ENCODE measurements around the gene CBLB. TPM values are rescaled to one million over a fixed set of nuclear protein-coding genes. Genes with fewer than 3 reads are reported as not detected.
"Not testable (repeated sequence)": the region's sequence is repeated elsewhere in the genome, so short reads cannot be mapped to it uniquely, and the experiment has no call there.

The CBLB gene
- total and polyA plus RNA-seq, 4 experiments from 2014 or later = 17.0 to 106 (median 66.6) TPM

DNA sequence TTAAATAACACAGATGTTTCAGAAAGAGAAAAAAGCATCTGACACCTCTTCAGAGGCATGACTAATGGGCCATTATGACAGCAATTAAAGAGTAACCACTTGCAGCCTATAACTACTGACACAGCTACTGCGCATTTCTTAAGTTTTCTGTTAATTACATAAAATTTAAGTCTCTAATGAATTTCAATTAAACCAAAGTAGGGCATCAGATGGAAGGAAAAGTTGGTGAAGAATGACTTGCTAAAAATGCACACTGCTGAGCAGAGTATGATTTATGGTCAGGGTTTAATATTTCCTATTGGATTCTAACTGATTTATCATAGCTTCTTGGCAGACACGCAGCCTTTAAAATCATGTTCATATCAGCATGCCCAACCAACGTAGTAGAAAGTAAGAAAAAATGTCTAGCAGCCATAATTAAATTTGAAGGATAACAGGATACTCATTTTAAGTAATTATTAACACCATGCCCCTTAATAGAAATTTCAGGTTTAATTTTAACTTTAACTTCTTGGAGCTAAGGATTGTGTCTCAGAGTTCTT is 140.0 kb downstream of the CBLB start:
- Histone ChIP-seq H3K9me3 (ENCODE audit: control insufficient read depth in 1 of 2, low read length in 2 of 2) (no peaks in the 10 kb centered on the region), H3K4me1 (ENCODE audit: insufficient read depth, low read length) (peaks cover 5% of the 10 kb centered on the region), H3K27me3 (ENCODE audit: insufficient read depth, low read length) (no peaks in the 10 kb centered on the region), H3K36me3 (ENCODE audit: insufficient read depth, low read length) (no peaks in the 10 kb centered on the region), H3K4me3 (ENCODE audit: low read length in 2 of 2) (no peak overlapping the region), H3K27ac (ENCODE audit: low read depth, low read length) (no peak overlapping the region)
- Mint-ChIP-seq H3K9me3 (peaks cover 0 to 16% (median 13%) of the 10 kb centered on the region in 8 donors), H3K4me1 (peaks cover 11 to 19% (median 16%) of the 10 kb centered on the region in 4 donors), H3K27ac (peak overlapping the region in 1 of 7 donors; percentile 65), H3K36me3 (peaks cover 40 to 60% of the 10 kb centered on the region in 2 donors), H3K4me3 (no peak overlapping the region), H3K27me3 (no peaks in the 10 kb centered on the region)
- CTCF ChIA-PET (ENCODE audit: partially characterized antibody) = no interaction called here
- POLR2A ChIA-PET (ENCODE audit: partially characterized antibody) = no interaction called here
- no peak for DNase-seq
- intact Hi-C loops (cut with micrococcal nuclease) = no loop called here

DNA sequence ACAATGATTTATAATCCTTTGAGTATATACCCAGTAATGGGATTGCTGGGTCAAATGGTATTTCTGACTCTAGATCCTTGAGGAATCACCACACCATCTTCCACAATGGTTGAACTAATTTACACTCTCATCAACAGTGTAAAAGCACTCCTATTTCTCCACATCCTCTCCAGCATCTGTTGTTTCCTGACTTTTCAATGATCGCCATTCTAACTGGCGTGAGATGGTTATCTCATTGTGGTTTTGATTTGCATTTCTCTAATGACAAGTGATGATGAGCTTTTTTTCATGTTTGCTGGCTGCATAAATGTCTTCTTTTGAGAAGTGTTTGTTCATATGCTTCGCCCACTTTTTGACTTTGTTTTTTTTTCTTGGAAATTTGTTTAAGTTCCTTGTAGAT is 141.8 kb downstream of the CBLB start:
- peak in 1 of 5 donors; percentile 10 for DNase-seq
- H3K36me3 ChIP-seq (ENCODE audit: insufficient read depth, low read length); H3K27me3 Mint-ChIP-seq; H3K27ac ChIP-seq (ENCODE audit: low read depth, low read length); H3K27me3 ChIP-seq (ENCODE audit: insufficient read depth, low read length); H3K4me3 Mint-ChIP-seq; POLR2A ChIA-PET (ENCODE audit: partially characterized antibody); CTCF ChIA-PET (ENCODE audit: partially characterized antibody); H3K4me3 ChIP-seq (ENCODE audit: low read length in 2 of 2); H3K9me3 ChIP-seq (ENCODE audit: control insufficient read depth in 1 of 2, low read length in 2 of 2); intact Hi-C loops (cut with micrococcal nuclease): not testable (repeated sequence)
- H3K4me1 ChIP-seq (ENCODE audit: insufficient read depth, low read length) = peaks cover 19% of the 10 kb centered on the region
- peaks cover 17 to 35% (median 25%) of the 10 kb centered on the region in 4 donors for H3K4me1 Mint-ChIP-seq
- peaks cover 38 to 51% of the 10 kb centered on the region in 2 donors for H3K36me3 Mint-ChIP-seq
- H3K27ac Mint-ChIP-seq = peak overlapping the region in 3 of 7 donors; percentile 17 to 51 (median 48)
- H3K9me3 Mint-ChIP-seq = peaks cover 0 to 16% (median 13%) of the 10 kb centered on the region in 8 donors

DNA sequence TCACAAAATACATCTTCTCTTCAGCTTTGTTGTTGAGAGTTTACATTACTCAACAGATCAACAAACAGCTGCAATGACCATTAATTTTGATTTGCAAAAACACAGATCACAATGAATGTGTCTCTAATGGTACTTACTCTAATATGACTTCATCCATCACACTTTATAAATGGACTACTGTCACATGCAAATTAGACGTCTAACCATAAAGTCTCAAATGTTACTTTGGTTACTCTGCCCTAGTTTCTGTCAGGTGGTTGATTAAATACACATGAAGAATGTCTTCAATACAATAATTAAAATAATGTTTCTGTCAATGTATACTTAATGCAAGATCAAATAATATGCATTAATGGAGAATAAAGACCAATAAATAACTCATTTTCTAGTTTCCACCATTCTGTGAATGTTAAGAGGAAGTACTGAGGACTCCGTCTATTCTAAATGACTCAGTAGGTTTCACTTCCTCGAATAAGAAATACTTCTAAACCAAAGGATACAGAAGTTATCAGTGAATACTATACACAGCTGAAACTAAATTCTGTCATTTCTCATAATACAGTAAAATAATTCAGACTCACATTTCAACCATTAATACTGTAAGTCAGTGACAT is 145.8 kb downstream of the CBLB start:
- no peak overlapping the region for H3K27ac ChIP-seq (ENCODE audit: low read depth, low read length)
- H3K27me3 ChIP-seq (ENCODE audit: insufficient read depth, low read length) = no peaks in the 10 kb centered on the region
- H3K4me1 ChIP-seq (ENCODE audit: insufficient read depth, low read length) = peaks cover 19% of the 10 kb centered on the region
- no peak for DNase-seq
- Mint-ChIP-seq H3K27ac (peak overlapping the region in 2 of 7 donors; percentile 31), H3K4me1 (peaks cover 17 to 30% (median 25%) of the 10 kb centered on the region in 4 donors), H3K36me3 (peaks cover 44 to 54% of the 10 kb centered on the region in 2 donors), H3K27me3 (no peaks in the 10 kb centered on the region), H3K9me3 (peaks cover 0 to 13% (median 11%) of the 10 kb centered on the region in 8 donors), H3K4me3 (peak overlapping the region in 4 of 8 donors; percentile 31 to 62 (median 52))
- intact Hi-C loops (cut with micrococcal nuclease) = loop anchor here (2.0 kb wide), 1 partner anchor 14 kb away; no protein-coding TSS in a partner anchor
- no peak overlapping the region for H3K4me3 ChIP-seq (ENCODE audit: low read length in 2 of 2)
- peaks cover 12% of the 10 kb centered on the region for H3K36me3 ChIP-seq (ENCODE audit: insufficient read depth, low read length)
- no peaks in the 10 kb centered on the region for H3K9me3 ChIP-seq (ENCODE audit: control insufficient read depth in 1 of 2, low read length in 2 of 2)
- ChIA-PET POLR2A (ENCODE audit: partially characterized antibody) (interaction anchor here (1.5 kb wide), 1 partner anchor 28 kb away, joined by 4 read pairs; no protein-coding TSS in a partner anchor), CTCF (ENCODE audit: partially characterized antibody) (no interaction called here)

DNA sequence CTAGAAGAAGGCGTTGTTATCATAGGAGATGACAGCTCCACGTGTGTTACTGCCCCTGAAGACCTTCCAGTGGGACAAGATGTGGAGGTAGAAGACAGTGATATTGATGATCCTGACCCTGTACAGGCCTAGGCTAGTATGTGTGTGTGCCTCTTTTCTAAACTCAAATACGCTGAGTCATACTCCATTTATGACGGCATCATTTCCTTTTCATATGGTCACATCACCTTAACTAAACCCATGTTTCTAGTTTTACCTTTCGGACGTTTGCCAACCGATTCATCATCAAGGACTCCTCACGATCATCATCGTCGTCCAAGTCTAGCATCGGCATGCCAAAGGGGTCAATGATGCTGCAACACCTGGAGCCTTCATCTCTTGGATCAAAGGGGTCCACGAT is 149.0 kb downstream of the CBLB start:
- Mint-ChIP-seq H3K9me3 (peaks cover 0 to 2% (median 0%) of the 10 kb centered on the region in 8 donors), H3K36me3 (peaks cover 44 to 57% of the 10 kb centered on the region in 2 donors), H3K4me1 (peaks cover 18 to 37% (median 20%) of the 10 kb centered on the region in 4 donors), H3K27me3 (no peaks in the 10 kb centered on the region), H3K4me3 (no peak overlapping the region), H3K27ac (no peak overlapping the region)
- ChIA-PET POLR2A (ENCODE audit: partially characterized antibody) (no interaction called here), CTCF (ENCODE audit: partially characterized antibody) (no interaction called here)
- intact Hi-C loops (cut with micrococcal nuclease) = no loop called here
- Histone ChIP-seq H3K36me3 (ENCODE audit: insufficient read depth, low read length) (peaks cover 12% of the 10 kb centered on the region), H3K27me3 (ENCODE audit: insufficient read depth, low read length) (no peaks in the 10 kb centered on the region), H3K9me3 (ENCODE audit: control insufficient read depth in 1 of 2, low read length in 2 of 2) (no peaks in the 10 kb centered on the region), H3K4me1 (ENCODE audit: insufficient read depth, low read length) (peaks cover 19% of the 10 kb centered on the region), H3K4me3 (ENCODE audit: low read length in 2 of 2) (no peak overlapping the region), H3K27ac (ENCODE audit: low read depth, low read length) (no peak overlapping the region)
- no peak for DNase-seq

DNA sequence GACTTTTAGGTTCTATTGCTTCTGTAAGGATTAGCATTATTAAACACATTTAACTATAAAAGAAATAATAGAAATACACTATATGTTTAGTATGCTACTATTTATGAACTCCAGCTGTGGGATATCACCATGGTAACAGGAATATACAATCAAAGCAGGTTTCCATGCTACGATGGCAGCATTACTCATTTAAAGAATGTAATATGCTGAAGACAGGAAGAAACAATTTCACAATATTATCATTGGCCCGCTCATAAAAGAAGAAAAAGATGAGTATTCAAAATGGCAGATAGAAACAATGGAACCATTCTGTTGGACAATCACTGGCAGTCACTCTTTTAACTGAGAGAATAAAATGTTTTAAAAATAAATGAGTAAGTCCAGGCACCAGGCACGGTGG is 153.4 kb downstream of the CBLB start:
- H3K4me1 Mint-ChIP-seq = peaks cover 0 to 14% (median 9%) of the 10 kb centered on the region in 4 donors
- CTCF ChIA-PET (ENCODE audit: partially characterized antibody) = no interaction called here
- POLR2A ChIA-PET (ENCODE audit: partially characterized antibody) = no interaction called here
- Histone ChIP-seq H3K27ac (ENCODE audit: low read depth, low read length) (no peak overlapping the region), H3K27me3 (ENCODE audit: insufficient read depth, low read length) (no peaks in the 10 kb centered on the region), H3K4me1 (ENCODE audit: insufficient read depth, low read length) (no peaks in the 10 kb centered on the region), H3K9me3 (ENCODE audit: control insufficient read depth in 1 of 2, low read length in 2 of 2) (no peaks in the 10 kb centered on the region), H3K36me3 (ENCODE audit: insufficient read depth, low read length) (peaks cover 12% of the 10 kb centered on the region), H3K4me3 (ENCODE audit: low read length in 2 of 2) (no peak overlapping the region)
- intact Hi-C loops (cut with micrococcal nuclease) = no loop called here
- H3K27me3 Mint-ChIP-seq = no peaks in the 10 kb centered on the region
- peaks cover 59 to 60% of the 10 kb centered on the region in 2 donors for H3K36me3 Mint-ChIP-seq
- DNase-seq = no peak
- peaks cover 0 to 2% (median 0%) of the 10 kb centered on the region in 8 donors for H3K9me3 Mint-ChIP-seq
- no peak overlapping the region for H3K4me3 Mint-ChIP-seq
- H3K27ac Mint-ChIP-seq = peak overlapping the region in 1 of 7 donors; percentile 57

DNA sequence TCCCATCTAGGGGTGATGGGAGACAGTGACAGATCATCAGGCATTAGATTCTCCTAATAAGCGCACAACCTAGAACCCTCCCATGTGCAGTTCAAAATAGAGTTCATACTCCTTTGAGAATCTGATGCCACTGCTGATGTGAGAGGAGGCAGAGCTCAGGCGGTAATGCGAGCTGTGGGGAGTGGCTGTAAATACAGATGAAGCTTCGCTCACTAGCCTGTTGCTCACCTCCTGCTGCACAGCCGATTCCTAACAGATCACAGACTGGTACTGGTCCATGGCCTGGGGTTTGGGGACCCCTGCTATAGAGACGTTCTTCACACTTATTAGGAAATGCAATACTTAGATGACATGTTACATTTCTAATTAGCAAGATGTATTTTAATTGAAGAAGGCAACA is 154.4 kb downstream of the CBLB start:
- Mint-ChIP-seq H3K27ac (peak overlapping the region in 1 of 7 donors; percentile 32), H3K4me1 (peaks cover 0 to 14% (median 12%) of the 10 kb centered on the region in 4 donors), H3K9me3 (peaks cover 0 to 6% (median 0%) of the 10 kb centered on the region in 8 donors), H3K27me3 (no peaks in the 10 kb centered on the region), H3K4me3 (no peak overlapping the region), H3K36me3 (peaks cover 58 to 59% of the 10 kb centered on the region in 2 donors)
- no peaks in the 10 kb centered on the region for H3K27me3 ChIP-seq (ENCODE audit: insufficient read depth, low read length)
- no peaks in the 10 kb centered on the region for H3K4me1 ChIP-seq (ENCODE audit: insufficient read depth, low read length)
- H3K9me3 ChIP-seq (ENCODE audit: control insufficient read depth in 1 of 2, low read length in 2 of 2) = no peaks in the 10 kb centered on the region
- H3K4me3 ChIP-seq (ENCODE audit: low read length in 2 of 2) = no peak overlapping the region
- DNase-seq = no peak
- peaks cover 12% of the 10 kb centered on the region for H3K36me3 ChIP-seq (ENCODE audit: insufficient read depth, low read length)
- ChIA-PET CTCF (ENCODE audit: partially characterized antibody) (no interaction called here), POLR2A (ENCODE audit: partially characterized antibody) (no interaction called here)
- intact Hi-C loops (cut with micrococcal nuclease) = no loop called here
- H3K27ac ChIP-seq (ENCODE audit: low read depth, low read length) = no peak overlapping the region

DNA sequence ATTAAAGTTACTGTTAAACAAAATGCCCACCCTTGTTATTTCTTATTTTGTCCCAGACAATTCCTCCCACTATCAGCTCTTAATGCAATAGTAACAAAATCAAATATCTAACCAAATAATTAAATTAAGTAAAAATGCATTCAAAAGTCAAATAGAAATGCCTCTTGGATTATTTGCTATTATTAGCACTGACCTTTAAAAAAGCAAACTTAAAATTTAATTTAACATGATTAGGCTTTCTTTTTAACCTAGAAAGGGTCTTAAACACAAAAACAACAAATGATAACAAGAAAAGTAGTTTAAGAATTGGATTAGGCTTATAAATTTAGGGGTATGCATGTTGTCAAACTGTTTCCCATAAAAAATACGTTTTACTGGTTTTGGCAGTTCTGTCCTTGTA is 159.8 kb downstream of the CBLB start:
- no peak overlapping the region for H3K4me3 ChIP-seq (ENCODE audit: low read length in 2 of 2)
- H3K27ac Mint-ChIP-seq = peak overlapping the region in 1 of 7 donors; percentile 31
- POLR2A ChIA-PET (ENCODE audit: partially characterized antibody) = no interaction called here
- DNase-seq = no peak
- no peaks in the 10 kb centered on the region for H3K4me1 ChIP-seq (ENCODE audit: insufficient read depth, low read length)
- CTCF ChIA-PET (ENCODE audit: partially characterized antibody) = interaction anchor here (1.6 kb wide), 1 partner anchor 11 kb away, joined by 4 read pairs; no protein-coding TSS in a partner anchor
- H3K36me3 ChIP-seq (ENCODE audit: insufficient read depth, low read length) = no peaks in the 10 kb centered on the region
- H3K27me3 Mint-ChIP-seq = no peaks in the 10 kb centered on the region
- peaks cover 0 to 9% (median 4%) of the 10 kb centered on the region in 4 donors for H3K4me1 Mint-ChIP-seq
- H3K36me3 Mint-ChIP-seq = peaks cover 29 to 38% of the 10 kb centered on the region in 2 donors
- H3K27ac ChIP-seq (ENCODE audit: low read depth, low read length) = no peak overlapping the region
- intact Hi-C loops (cut with micrococcal nuclease) = no loop called here
- peaks cover 0 to 5% (median 0%) of the 10 kb centered on the region in 8 donors for H3K9me3 Mint-ChIP-seq
- no peaks in the 10 kb centered on the region for H3K27me3 ChIP-seq (ENCODE audit: insufficient read depth, low read length)
- no peak overlapping the region for H3K4me3 Mint-ChIP-seq
- H3K9me3 ChIP-seq (ENCODE audit: control insufficient read depth in 1 of 2, low read length in 2 of 2) = no peaks in the 10 kb centered on the region
